Stimulated activated CD4-positive, alpha-beta T cell treated with anti-CD3 and anti-CD28 coated beads, Interleukin-2, amount 100 ng/mL, for 4 hours (primary cell): ENCODE measurements around the gene CPNE8.

Experiments used
- DNase-seq: peaks from one replicate; pipeline ENCODE4 v3.0.0-alpha.2; 2020; ENCODE audit warnings: low read depth

The CPNE8 gene

GRCh38 chr12:38728894-38729293 lies 176.5 kb downstream of the CPNE8 start:
- no peak for DNase-seq

- DNase-seq, result no peak
Observed at GRCh38 chr12:38721611-38722252, 183.7 kb downstream of the CPNE8 start.

GRCh38 chr12:38720661-38721060 lies 184.7 kb downstream of the CPNE8 start:
- no peak for DNase-seq

- no peak for DNase-seq
Observed at GRCh38 chr12:38713294-38713693, 192.1 kb downstream of the CPNE8 start.

- DNase-seq, result no peak
Observed at GRCh38 chr12:38711054-38711453, 194.3 kb downstream of the CPNE8 start.

- DNase-seq, result no peak
Observed at GRCh38 chr12:38708466-38708865, 196.9 kb downstream of the CPNE8 start.

- no peak for DNase-seq
Observed at GRCh38 chr12:38707648-38708047, 197.7 kb downstream of the CPNE8 start.

GRCh38 chr12:38697289-38697688 lies 208.1 kb downstream of the CPNE8 start:
- DNase-seq, result no peak

GRCh38 chr12:38695057-38695456 lies 210.3 kb downstream of the CPNE8 start:
- DNase-seq, result no peak

- DNase-seq, result no peak
Observed at GRCh38 chr12:38691164-38691563, 214.2 kb downstream of the CPNE8 start.

GRCh38 chr12:38690646-38691045 lies 214.7 kb downstream of the CPNE8 start:
- DNase-seq, result no peak

GRCh38 chr12:38689704-38690103 lies 215.7 kb downstream of the CPNE8 start:
- no peak for DNase-seq

- no peak for DNase-seq
Observed at GRCh38 chr12:38689195-38689594, 216.2 kb downstream of the CPNE8 start.

GRCh38 chr12:38682521-38682920 lies 222.9 kb downstream of the CPNE8 start:
- no peak for DNase-seq

- DNase-seq, result no peak
Observed at GRCh38 chr12:38669530-38669929, 235.9 kb downstream of the CPNE8 start.

- no peak for DNase-seq
Observed at GRCh38 chr12:38669081-38669480, 236.3 kb downstream of the CPNE8 start.

GRCh38 chr12:38666425-38666824 lies 239.0 kb downstream of the CPNE8 start:
- DNase-seq, result no peak

- DNase-seq, result no peak
Observed at GRCh38 chr12:38664661-38665269, 240.6 kb downstream of the CPNE8 start.

GRCh38 chr12:38662829-38663228 lies 242.6 kb downstream of the CPNE8 start:
- DNase-seq, result no peak

GRCh38 chr12:38653650-38654049 lies 251.7 kb downstream of the CPNE8 start:
- DNase-seq, result no peak

- DNase-seq, result no peak
Observed at GRCh38 chr12:38648813-38649212, 256.6 kb downstream of the CPNE8 start.

- DNase-seq, result no peak
Observed at GRCh38 chr12:38646146-38646545, 259.2 kb downstream of the CPNE8 start.

GRCh38 chr12:38639625-38640024 lies 265.8 kb downstream of the CPNE8 start:
- DNase-seq, result no peak

- no peak for DNase-seq
Observed at GRCh38 chr12:38638401-38638800, 267.0 kb downstream of the CPNE8 start.
